HEK293 (cell line): ENCODE measurements around the gene C19orf47.

Experiments
- CTCF ChIA-PET: fragments of 350-600 bp; formaldehyde crosslinking; extraction: SDS; loops from one replicate; lab custom pipeline; 2021; ENCODE audit warnings: antibody characterized with exemption; lab: Yijun Ruan, JAX
- POLR2A ChIA-PET: fragments of 300-600 bp; formaldehyde crosslinking; extraction: SDS; loops from one replicate; lab custom pipeline; 2020; ENCODE audit warnings: antibody characterized with exemption, inconsistent platforms; lab: Yijun Ruan, JAX
- H3K27ac ChIP-seq: fragments of 200-500 bp; sonication (Bioruptor generic); 2 replicates; pipeline ENCODE4 v1.5.1; 2014; ENCODE audit warnings: low read depth, low read length, control low read depth, inconsistent platforms; ENCODE audit errors: extremely low read depth
- H3K36me3 ChIP-seq, 2 experiments: fragments of 200-500 bp in 1 of 2; sonication (Bioruptor generic) in 1 of 2; 1 replicate in 1 of 2; 2 replicates in 1 of 2; pipeline ENCODE4 v1.5.1; 2014 to 2017; ENCODE audit warnings: inconsistent platforms in 2 of 2, low read length in 2 of 2; ENCODE audit not compliant: control insufficient read depth in 2 of 2, insufficient read depth in 1 of 2
- H3K4me1 ChIP-seq: fragments of 200-500 bp; sonication (Bioruptor generic); 2 replicates; pipeline ENCODE4 v1.5.1; 2014; ENCODE audit warnings: mild to moderate bottlenecking, low read length, inconsistent platforms; ENCODE audit not compliant: control insufficient read depth, insufficient read depth
- H3K4me3 ChIP-seq: 2 replicates; pipeline ENCODE4 v1.5.1; 2011; ENCODE audit warnings: low read depth, mild to moderate bottlenecking, control low read depth, low read length, moderate library complexity
- H3K9me3 ChIP-seq: fragments of 200-500 bp; sonication (Bioruptor generic); 2 replicates; pipeline ENCODE4 v1.5.1; 2014; ENCODE audit warnings: low read depth, low read length, inconsistent platforms; ENCODE audit not compliant: control insufficient read depth, insufficient read depth
- GLI4 ChIP-seq: fragments of 450-650 bp; formaldehyde crosslinking; IDR thresholded peaks from 2 replicates; pipeline ENCODE4 v1.5.1; 2016; ENCODE audit warnings: missing biosample characterization, missing genetic modification characterization
- SALL2 ChIP-seq: fragments of 450-650 bp; formaldehyde crosslinking; IDR thresholded peaks from 2 replicates; pipeline ENCODE4 v1.5.0; 2017; ENCODE audit warnings: missing biosample characterization, mild to moderate bottlenecking, missing genetic modification characterization, borderline replicate concordance
- ZIC2 ChIP-seq: fragments of 450-650 bp; formaldehyde crosslinking; IDR thresholded peaks from 2 replicates; pipeline ENCODE4 v1.5.1; 2016; ENCODE audit warnings: missing biosample characterization, missing genetic modification characterization
- ZNF121 ChIP-seq: fragments of 450-650 bp; formaldehyde crosslinking; IDR thresholded peaks from 2 replicates; pipeline ENCODE4 v1.5.1; 2016; ENCODE audit warnings: missing biosample characterization, missing genetic modification characterization
- ZNF202 ChIP-seq: fragments of 450-650 bp; formaldehyde crosslinking; IDR thresholded peaks from 2 replicates; pipeline ENCODE4 v1.5.1; 2016; ENCODE audit warnings: missing biosample characterization, missing genetic modification characterization, borderline replicate concordance
- ZNF248 ChIP-seq: fragments of 450-650 bp; formaldehyde crosslinking; IDR thresholded peaks from 2 replicates; pipeline ENCODE4 v1.5.1; 2017; ENCODE audit warnings: missing biosample characterization, missing genetic modification characterization
- ZNF394 ChIP-seq: fragments of 450-650 bp; formaldehyde crosslinking; IDR thresholded peaks from 2 replicates; pipeline ENCODE4 v1.5.1; 2016; ENCODE audit warnings: missing biosample characterization, missing genetic modification characterization, mild to moderate bottlenecking, moderate library complexity, borderline replicate concordance
- ZNF433 ChIP-seq: fragments of 450-650 bp; formaldehyde crosslinking; IDR thresholded peaks from 2 replicates; pipeline ENCODE4 v1.5.1; 2016; ENCODE audit warnings: missing biosample characterization, missing genetic modification characterization, low read depth
- ZNF530 ChIP-seq: fragments of 450-650 bp; formaldehyde crosslinking; IDR thresholded peaks from 2 replicates; pipeline ENCODE4 v1.5.1; 2016; ENCODE audit warnings: low read depth, missing biosample characterization, missing genetic modification characterization
- ZNF600 ChIP-seq: fragments of 450-650 bp; formaldehyde crosslinking; IDR thresholded peaks from 2 replicates; pipeline ENCODE4 v1.5.1; 2016; ENCODE audit warnings: missing biosample characterization, missing genetic modification characterization
- ZNF623 ChIP-seq: fragments of 450-650 bp; formaldehyde crosslinking; IDR thresholded peaks from 2 replicates; pipeline ENCODE4 v1.5.1; 2016; ENCODE audit warnings: missing biosample characterization, missing genetic modification characterization
- ZSCAN30 ChIP-seq: fragments of 450-650 bp; IDR thresholded peaks from 2 replicates; pipeline ENCODE4 v1.5.1; 2018; ENCODE audit warnings: missing biosample characterization, mild to moderate bottlenecking, missing genetic modification characterization, moderate library complexity
- TF ChIP-seq, protein P1 (sequence below): fragments of 450-650 bp; formaldehyde crosslinking; optimal IDR thresholded peaks from 2 replicates; pipeline ENCODE3; 2016; ENCODE audit warnings: missing biosample characterization, mild to moderate bottlenecking, missing genetic modification characterization
- TF ChIP-seq, protein P2 (sequence below): fragments of 450-650 bp; formaldehyde crosslinking; IDR thresholded peaks from 2 replicates; pipeline ENCODE4 v1.5.1; 2016; ENCODE audit warnings: missing biosample characterization, missing genetic modification characterization

C19orf47 gene

DNA sequence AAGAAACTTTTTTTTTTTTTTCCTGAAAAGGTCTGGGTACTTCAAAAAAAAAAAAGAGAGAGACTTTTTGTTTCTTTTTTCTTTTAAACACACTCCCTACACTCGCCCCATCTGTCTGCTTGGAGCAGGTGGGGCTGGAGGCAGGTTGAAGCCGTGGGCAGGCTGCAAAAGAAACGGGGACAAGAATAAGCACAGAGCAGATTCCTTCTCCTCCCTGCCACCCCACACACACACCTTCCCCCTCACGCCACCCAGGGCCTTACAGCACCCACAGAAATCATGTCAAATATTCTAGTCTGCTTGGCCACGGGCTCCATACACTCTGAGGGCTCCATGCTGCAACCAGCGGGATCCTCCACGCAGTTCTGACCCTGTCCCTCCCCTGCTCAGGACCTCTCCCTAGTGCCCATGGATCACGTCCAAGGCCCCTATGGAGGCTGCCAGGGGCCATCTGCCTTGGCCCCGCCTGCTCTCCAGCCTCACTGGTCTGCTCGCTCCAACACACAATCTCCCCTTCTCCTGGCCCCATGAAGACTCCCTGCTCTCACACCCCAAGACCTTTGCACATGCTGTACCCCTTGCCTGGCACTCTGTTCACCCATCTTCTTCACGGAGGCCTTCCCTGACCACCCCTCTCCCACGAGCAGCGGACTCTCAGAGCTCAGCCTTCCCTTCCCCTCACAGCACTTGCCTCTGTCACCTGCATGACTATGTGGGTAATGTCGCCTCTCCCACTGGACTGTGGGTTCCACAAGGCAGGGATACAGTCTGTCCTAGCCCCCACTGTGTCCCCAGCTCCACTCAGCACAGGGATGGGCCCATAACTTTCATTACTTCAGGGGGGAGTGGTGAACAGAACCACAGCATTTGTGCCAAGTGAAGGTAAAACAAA is 74.5 kb downstream of the C19orf47 start (continued):
- TF ChIP-seq ZNF121 (no peak), ZNF600 (tag by site-specific recombination) (peak; percentile 87), SALL2 (tag by site-specific recombination) (no peak), ZNF623 (tag by site-specific recombination) (peak; percentile 81)
- TF ChIP-seq, all 188 proteins: peak for 7

DNA sequence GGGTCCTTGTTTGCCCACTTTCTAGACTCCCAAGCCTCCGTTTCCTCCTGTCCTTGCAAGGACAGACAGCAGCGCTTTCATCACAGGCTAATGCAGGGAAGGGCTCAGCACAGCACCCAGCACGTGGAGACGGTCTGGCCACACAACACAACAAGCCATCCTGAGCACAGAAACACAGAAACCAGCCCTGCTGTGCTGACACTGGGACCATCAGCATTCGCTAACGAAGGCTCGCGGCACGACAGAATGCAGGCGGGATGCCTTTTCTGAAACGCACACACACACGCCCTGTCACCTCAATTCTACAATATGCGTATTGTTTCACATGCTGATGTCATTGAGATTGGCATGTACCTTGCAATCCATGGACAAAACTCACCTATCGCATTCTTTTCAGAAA is 75.9 kb downstream of the C19orf47 start:
- 0 out of 2 replicates have a peak, but pooled peaks have one; percentile 58 for TF ChIP-seq ZNF248
- peak; percentile 85 for TF ChIP-seq ZNF600 (tag by site-specific recombination)
- TF ChIP-seq ZSCAN30 (tag by site-specific recombination) = no peak
- no peak for TF ChIP-seq ZNF394 (tag by site-specific recombination)
- TF ChIP-seq, protein P1, sequence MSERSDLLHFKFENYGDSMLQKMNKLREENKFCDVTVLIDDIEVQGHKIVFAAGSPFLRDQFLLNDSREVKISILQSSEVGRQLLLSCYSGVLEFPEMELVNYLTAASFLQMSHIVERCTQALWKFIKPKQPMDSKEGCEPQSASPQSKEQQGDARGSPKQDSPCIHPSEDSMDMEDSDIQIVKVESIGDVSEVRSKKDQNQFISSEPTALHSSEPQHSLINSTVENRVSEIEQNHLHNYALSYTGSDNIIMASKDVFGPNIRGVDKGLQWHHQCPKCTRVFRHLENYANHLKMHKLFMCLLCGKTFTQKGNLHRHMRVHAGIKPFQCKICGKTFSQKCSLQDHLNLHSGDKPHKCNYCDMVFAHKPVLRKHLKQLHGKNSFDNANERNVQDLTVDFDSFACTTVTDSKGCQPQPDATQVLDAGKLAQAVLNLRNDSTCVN (tag by site-specific recombination) = peak; percentile 7
- TF ChIP-seq ZNF202 (tag by site-specific recombination) = no peak
- no peak for TF ChIP-seq GLI4 (tag by site-specific recombination)
- Histone ChIP-seq H3K27ac (no peak overlapping the region), H3K36me3 (peaks cover 32 to 36% of the 10 kb centered on the region in 2 experiments; a peak in 2 of 3 replicates), H3K4me1 (peaks cover 14% of the 10 kb centered on the region), H3K9me3 (no peaks in the 10 kb centered on the region), H3K4me3 (no peak overlapping the region)
- POLR2A ChIA-PET = no interaction called here
- CTCF ChIA-PET = no interaction called here

DNA sequence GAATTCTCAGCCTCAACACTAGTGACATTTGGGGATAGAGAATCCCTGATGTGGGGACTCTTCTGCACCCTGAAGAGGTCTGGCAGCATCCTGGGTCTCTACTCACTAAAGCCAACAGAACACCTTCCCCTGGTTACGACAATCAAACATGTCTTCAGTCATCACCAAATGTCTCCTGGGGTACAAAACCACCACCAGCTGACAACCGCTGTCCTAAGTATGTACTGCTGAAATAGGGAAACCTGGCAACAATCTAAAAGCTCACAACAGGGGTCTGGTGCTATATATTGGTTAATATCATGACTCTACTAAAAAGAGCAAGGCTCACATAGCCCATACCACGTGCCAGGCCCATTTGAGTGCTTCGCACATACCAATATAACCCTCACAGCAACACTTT is 76.5 kb downstream of the C19orf47 start:
- ChIA-PET CTCF (no interaction called here), POLR2A (interaction anchor here (0.7 kb wide), 1 partner anchor 14 kb away, joined by 7 read pairs; no protein-coding TSS in a partner anchor)
- peaks cover 13% of the 10 kb centered on the region for H3K4me1 ChIP-seq

More for the DNA sequence above, 76.5 kb downstream of the C19orf47 start:
- Histone ChIP-seq H3K9me3 (no peaks in the 10 kb centered on the region), H3K36me3 (peaks cover 32 to 38% of the 10 kb centered on the region in 2 experiments; a peak in 2 of 3 replicates), H3K27ac (no peak overlapping the region), H3K4me3 (no peak overlapping the region)
- TF ChIP-seq ZIC2 = peak; percentile 43
- TF ChIP-seq, protein P2, sequence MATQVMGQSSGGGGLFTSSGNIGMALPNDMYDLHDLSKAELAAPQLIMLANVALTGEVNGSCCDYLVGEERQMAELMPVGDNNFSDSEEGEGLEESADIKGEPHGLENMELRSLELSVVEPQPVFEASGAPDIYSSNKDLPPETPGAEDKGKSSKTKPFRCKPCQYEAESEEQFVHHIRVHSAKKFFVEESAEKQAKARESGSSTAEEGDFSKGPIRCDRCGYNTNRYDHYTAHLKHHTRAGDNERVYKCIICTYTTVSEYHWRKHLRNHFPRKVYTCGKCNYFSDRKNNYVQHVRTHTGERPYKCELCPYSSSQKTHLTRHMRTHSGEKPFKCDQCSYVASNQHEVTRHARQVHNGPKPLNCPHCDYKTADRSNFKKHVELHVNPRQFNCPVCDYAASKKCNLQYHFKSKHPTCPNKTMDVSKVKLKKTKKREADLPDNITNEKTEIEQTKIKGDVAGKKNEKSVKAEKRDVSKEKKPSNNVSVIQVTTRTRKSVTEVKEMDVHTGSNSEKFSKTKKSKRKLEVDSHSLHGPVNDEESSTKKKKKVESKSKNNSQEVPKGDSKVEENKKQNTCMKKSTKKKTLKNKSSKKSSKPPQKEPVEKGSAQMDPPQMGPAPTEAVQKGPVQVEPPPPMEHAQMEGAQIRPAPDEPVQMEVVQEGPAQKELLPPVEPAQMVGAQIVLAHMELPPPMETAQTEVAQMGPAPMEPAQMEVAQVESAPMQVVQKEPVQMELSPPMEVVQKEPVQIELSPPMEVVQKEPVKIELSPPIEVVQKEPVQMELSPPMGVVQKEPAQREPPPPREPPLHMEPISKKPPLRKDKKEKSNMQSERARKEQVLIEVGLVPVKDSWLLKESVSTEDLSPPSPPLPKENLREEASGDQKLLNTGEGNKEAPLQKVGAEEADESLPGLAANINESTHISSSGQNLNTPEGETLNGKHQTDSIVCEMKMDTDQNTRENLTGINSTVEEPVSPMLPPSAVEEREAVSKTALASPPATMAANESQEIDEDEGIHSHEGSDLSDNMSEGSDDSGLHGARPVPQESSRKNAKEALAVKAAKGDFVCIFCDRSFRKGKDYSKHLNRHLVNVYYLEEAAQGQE (tag by site-specific recombination) = peak; percentile 67
- TF ChIP-seq ZNF530 (tag by site-specific recombination) = no peak
- TF ChIP-seq ZNF433 (tag by site-specific recombination) = no peak
